ENCODE measurements around the gene IP6K1.
A peak's percentile ranks its signal among the peaks of the same experiment; 100 is the strongest.
"Not testable (repeated sequence)": the region's sequence is repeated elsewhere in the genome, so short reads cannot be mapped to it uniquely, and the experiment has no call there.

IP6K1 gene

GRCh38 chr3:49781415-49782199 is 4.7 kb downstream of the IP6K1 start:
- TF ChIP-seq, protein P1, sequence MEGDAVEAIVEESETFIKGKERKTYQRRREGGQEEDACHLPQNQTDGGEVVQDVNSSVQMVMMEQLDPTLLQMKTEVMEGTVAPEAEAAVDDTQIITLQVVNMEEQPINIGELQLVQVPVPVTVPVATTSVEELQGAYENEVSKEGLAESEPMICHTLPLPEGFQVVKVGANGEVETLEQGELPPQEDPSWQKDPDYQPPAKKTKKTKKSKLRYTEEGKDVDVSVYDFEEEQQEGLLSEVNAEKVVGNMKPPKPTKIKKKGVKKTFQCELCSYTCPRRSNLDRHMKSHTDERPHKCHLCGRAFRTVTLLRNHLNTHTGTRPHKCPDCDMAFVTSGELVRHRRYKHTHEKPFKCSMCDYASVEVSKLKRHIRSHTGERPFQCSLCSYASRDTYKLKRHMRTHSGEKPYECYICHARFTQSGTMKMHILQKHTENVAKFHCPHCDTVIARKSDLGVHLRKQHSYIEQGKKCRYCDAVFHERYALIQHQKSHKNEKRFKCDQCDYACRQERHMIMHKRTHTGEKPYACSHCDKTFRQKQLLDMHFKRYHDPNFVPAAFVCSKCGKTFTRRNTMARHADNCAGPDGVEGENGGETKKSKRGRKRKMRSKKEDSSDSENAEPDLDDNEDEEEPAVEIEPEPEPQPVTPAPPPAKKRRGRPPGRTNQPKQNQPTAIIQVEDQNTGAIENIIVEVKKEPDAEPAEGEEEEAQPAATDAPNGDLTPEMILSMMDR (conservative IDR thresholded peaks at IDR 0.05), result no peak
- H3K27ac ChIP-seq, result peak overlapping the region; percentile 33

DNA sequence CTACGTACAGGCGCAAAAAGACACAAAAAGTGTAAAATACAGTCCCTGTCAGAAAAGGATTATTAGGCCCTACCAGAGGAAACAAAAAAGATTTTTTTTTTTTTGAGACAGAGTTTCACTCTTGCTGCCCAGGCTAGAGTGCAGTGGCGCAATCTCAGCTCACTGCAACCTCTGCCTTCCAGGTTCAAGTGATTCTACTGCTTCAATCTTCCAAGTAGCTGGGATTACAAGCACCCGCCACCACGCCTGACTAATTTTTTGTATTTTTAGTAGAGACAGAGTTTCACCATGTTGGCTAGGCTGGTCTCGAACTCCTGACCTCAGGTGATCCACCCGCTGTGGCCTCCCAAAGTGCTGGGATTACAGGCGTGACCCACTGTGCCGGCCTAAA is 5.4 kb downstream of the IP6K1 start:
- peak overlapping the region; percentile 33 for H3K27ac ChIP-seq

- TF ChIP-seq, protein P1 (conservative IDR thresholded peaks at IDR 0.05), result no peak
Observed at GRCh38 chr3:49780080-49780974, 6.0 kb downstream of the IP6K1 start.

GRCh38 chr3:49779358-49780079 is 6.8 kb downstream of the IP6K1 start:
- TF ChIP-seq, protein P1 (conservative IDR thresholded peaks at IDR 0.05), result no peak
- H3K27ac ChIP-seq, result peak overlapping the region; percentile 33; the same call in 1 of the 2 replicates

More at GRCh38 chr3:49780080-49780974, 6.0 kb downstream of the IP6K1 start:
- peak overlapping the region; percentile 33 for H3K27ac ChIP-seq

- not testable (repeated sequence) for H3K27ac ChIP-seq
Observed at GRCh38 chr3:49776101-49776500, 10.2 kb downstream of the IP6K1 start.

DNA sequence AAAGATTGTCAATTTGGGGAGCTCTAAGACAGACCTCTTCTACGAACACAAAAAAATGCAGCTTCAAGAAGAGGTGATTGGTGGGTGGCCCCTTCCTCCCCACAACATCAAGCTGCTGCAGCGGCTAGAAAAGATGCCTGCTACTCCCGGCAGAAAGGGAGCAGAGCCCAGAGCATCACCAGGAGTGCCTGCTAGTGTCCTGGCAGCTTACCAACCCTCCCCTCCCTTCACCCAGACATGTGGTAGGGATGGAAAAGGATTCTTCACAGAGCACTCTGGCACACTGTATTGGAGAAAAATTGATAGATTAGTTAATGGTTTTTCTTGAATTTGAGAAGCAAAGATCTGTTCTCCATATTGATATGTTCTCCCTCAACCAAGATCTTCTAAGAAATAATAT is 10.8 kb downstream of the IP6K1 start:
- TF ChIP-seq, protein P1 (conservative IDR thresholded peaks at IDR 0.05), result no peak
- no peak overlapping the region for H3K27ac ChIP-seq

DNA sequence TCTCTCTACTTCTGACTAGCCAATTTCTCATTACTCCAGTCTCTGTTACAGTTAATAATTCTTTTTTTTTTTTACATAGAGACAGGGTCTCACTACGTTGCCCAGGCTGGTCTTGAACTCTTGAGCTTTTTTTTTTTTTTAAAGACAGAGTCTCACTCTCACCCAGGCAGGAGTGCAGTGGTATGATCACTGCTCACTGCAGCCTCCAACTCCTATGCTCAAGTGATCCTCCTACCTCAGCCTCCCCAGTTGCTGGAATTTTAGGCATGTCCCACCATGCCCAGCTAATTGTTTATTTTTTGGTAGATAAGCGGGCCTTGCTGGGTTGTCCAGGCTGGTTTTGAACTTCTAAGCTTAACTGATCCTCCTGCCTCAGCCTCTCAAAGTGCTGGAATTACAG is 13.6 kb downstream of the IP6K1 start:
- TF ChIP-seq, protein P1 (conservative IDR thresholded peaks at IDR 0.05), result no peak

DNA sequence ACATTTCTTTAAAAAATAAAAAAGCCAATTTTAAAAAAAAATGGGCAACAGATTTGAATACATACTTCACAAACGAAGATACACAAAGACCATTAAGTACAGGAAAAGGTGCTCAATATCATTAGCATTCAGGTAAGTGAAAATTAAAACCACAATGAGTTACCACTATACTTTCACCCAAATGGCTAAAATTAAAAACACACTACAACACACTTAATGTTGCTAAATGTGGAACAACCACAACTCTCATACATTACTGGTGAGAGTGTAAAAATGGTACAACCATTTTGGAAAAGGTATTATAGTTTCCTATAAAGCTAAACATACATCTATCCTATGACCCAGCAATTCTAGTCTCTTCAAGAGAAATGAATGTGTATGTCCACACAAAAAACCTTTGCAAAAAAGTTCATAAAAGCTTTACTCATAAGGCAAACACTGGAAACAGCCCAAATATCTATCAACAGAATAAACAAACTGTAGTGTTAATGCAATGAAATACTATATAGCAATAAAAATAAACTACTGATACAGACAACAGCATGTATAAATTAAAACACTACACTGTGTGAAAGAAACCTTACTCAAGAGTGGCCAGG is 14.9 kb downstream of the IP6K1 start:
- TF ChIP-seq, protein P1 (conservative IDR thresholded peaks at IDR 0.05), result no peak
- no peak overlapping the region for H3K27ac ChIP-seq

More for the DNA sequence above, 13.6 kb downstream of the IP6K1 start:
- no peak overlapping the region for H3K27ac ChIP-seq

Measured in VCaP (cell line).